ENCODE results near the gene GPSM1. TPM values are rescaled to one million over a fixed set of nuclear protein-coding genes. Genes with fewer than 3 reads are reported as not detected.

GPSM1 gene
- total RNA-seq, 1 donor, result 39.1 TPM

GRCh38 chr9:136385015-136385414 is 57.7 kb downstream of the GPSM1 start:
- Histone ChIP-seq H3K4me3 (ENCODE audit: insufficient read depth, low read length) (no peak overlapping the region), H4K20me1 (ENCODE audit: insufficient read depth, low read length) (peaks cover 4% of the 10 kb centered on the region), H3K9me3 (ENCODE audit: low read depth, low read length) (no peaks in the 10 kb centered on the region), H3K4me1 (ENCODE audit: insufficient read depth, low read length) (no peaks in the 10 kb centered on the region), H3K4me2 (ENCODE audit: insufficient read depth, low read length) (no peak overlapping the region), H3K27me3 (ENCODE audit: insufficient read depth, low read length) (no peaks in the 10 kb centered on the region), H3K27ac (ENCODE audit: low read depth, low read length) (no peak overlapping the region), H3K79me2 (ENCODE audit: insufficient read depth, low read length) (no peaks in the 10 kb centered on the region), H2AFZ (ENCODE audit: low read length) (no peak overlapping the region), H3K36me3 (ENCODE audit: insufficient read depth, low read length) (peaks cover 61% of the 10 kb centered on the region)
- no peak for DNase-seq (ENCODE audit: insufficient read length, low spot score, missing footprints)
- no peak for TF ChIP-seq CTCF (IDR thresholded peaks at IDR 0.05; ENCODE audit: extremely low read depth, low read depth, low read length)

- Histone ChIP-seq H3K27me3 (ENCODE audit: insufficient read depth, low read length) (no peaks in the 10 kb centered on the region), H3K27ac (ENCODE audit: low read depth, low read length) (no peak overlapping the region), H3K9me3 (ENCODE audit: low read depth, low read length) (no peaks in the 10 kb centered on the region), H4K20me1 (ENCODE audit: insufficient read depth, low read length) (peaks cover 4% of the 10 kb centered on the region), H3K36me3 (ENCODE audit: insufficient read depth, low read length) (peaks cover 66% of the 10 kb centered on the region), H3K79me2 (ENCODE audit: insufficient read depth, low read length) (no peaks in the 10 kb centered on the region), H2AFZ (ENCODE audit: low read length) (no peak overlapping the region), H3K4me1 (ENCODE audit: insufficient read depth, low read length) (no peaks in the 10 kb centered on the region), H3K4me2 (ENCODE audit: insufficient read depth, low read length) (no peak overlapping the region), H3K4me3 (ENCODE audit: insufficient read depth, low read length) (no peak overlapping the region)
- no peak for TF ChIP-seq CTCF (IDR thresholded peaks at IDR 0.05; ENCODE audit: extremely low read depth, low read depth, low read length)
- no peak for DNase-seq (ENCODE audit: insufficient read length, low spot score, missing footprints)
Measured at GRCh38 chr9:136386018-136386417, 58.7 kb downstream of the GPSM1 start.

GRCh38 chr9:136387217-136387616 is 59.9 kb downstream of the GPSM1 start:
- no peak overlapping the region for H2AFZ ChIP-seq (ENCODE audit: low read length)
- H3K27ac ChIP-seq (ENCODE audit: low read depth, low read length), result no peak overlapping the region
- H3K27me3 ChIP-seq (ENCODE audit: insufficient read depth, low read length), result no peaks in the 10 kb centered on the region
- H4K20me1 ChIP-seq (ENCODE audit: insufficient read depth, low read length), result peaks cover 4% of the 10 kb centered on the region
- no peaks in the 10 kb centered on the region for H3K79me2 ChIP-seq (ENCODE audit: insufficient read depth, low read length)
- no peak for TF ChIP-seq CTCF (IDR thresholded peaks at IDR 0.05; ENCODE audit: extremely low read depth, low read depth, low read length)
- peaks cover 77% of the 10 kb centered on the region for H3K36me3 ChIP-seq (ENCODE audit: insufficient read depth, low read length)
- no peaks in the 10 kb centered on the region for H3K9me3 ChIP-seq (ENCODE audit: low read depth, low read length)
- no peak overlapping the region for H3K4me2 ChIP-seq (ENCODE audit: insufficient read depth, low read length)
- H3K4me3 ChIP-seq (ENCODE audit: insufficient read depth, low read length), result no peak overlapping the region
- H3K4me1 ChIP-seq (ENCODE audit: insufficient read depth, low read length), result no peaks in the 10 kb centered on the region
- DNase-seq (ENCODE audit: insufficient read length, low spot score, missing footprints), result no peak

GRCh38 chr9:136389396-136389795 is 62.1 kb downstream of the GPSM1 start:
- H3K4me3 ChIP-seq (ENCODE audit: insufficient read depth, low read length), result no peak overlapping the region
- no peak overlapping the region for H3K4me2 ChIP-seq (ENCODE audit: insufficient read depth, low read length)
- H2AFZ ChIP-seq (ENCODE audit: low read length), result no peak overlapping the region
- peaks cover 4% of the 10 kb centered on the region for H4K20me1 ChIP-seq (ENCODE audit: insufficient read depth, low read length)
- H3K27me3 ChIP-seq (ENCODE audit: insufficient read depth, low read length), result no peaks in the 10 kb centered on the region
- no peak for DNase-seq (ENCODE audit: insufficient read length, low spot score, missing footprints)
- H3K27ac ChIP-seq (ENCODE audit: low read depth, low read length), result no peak overlapping the region
- peaks cover 76% of the 10 kb centered on the region for H3K36me3 ChIP-seq (ENCODE audit: insufficient read depth, low read length)
- H3K79me2 ChIP-seq (ENCODE audit: insufficient read depth, low read length), result no peaks in the 10 kb centered on the region
- H3K9me3 ChIP-seq (ENCODE audit: low read depth, low read length), result no peaks in the 10 kb centered on the region
- no peak for TF ChIP-seq CTCF (IDR thresholded peaks at IDR 0.05; ENCODE audit: extremely low read depth, low read depth, low read length)
- H3K4me1 ChIP-seq (ENCODE audit: insufficient read depth, low read length), result no peaks in the 10 kb centered on the region
